Measurements from ENCODE around the gene ETV3L.

Gene ETV3L

GRCh38 chr1:157131281-157131680, 31.7 kb upstream of the ETV3L start:
- peak; percentile 32 for DNase-seq

- peak; percentile 39 for DNase-seq
Observed at GRCh38 chr1:157124855-157125254, 25.2 kb upstream of the ETV3L start.

GRCh38 chr1:157119448-157119847, 19.8 kb upstream of the ETV3L start:
- DNase-seq: no peak

- DNase-seq: no peak
Observed at GRCh38 chr1:157119008-157119407, 19.4 kb upstream of the ETV3L start.

GRCh38 chr1:157117527-157118057, 18.0 kb upstream of the ETV3L start:
- no peak for DNase-seq

GRCh38 chr1:157116737-157117103, 17.1 kb upstream of the ETV3L start:
- no peak for DNase-seq

GRCh38 chr1:157115851-157116736, 16.5 kb upstream of the ETV3L start:
- no peak for DNase-seq

- no peak for DNase-seq
Observed at GRCh38 chr1:157115429-157115838, 15.8 kb upstream of the ETV3L start.

GRCh38 chr1:157114183-157115121, 14.8 kb upstream of the ETV3L start:
- no peak for DNase-seq

GRCh38 chr1:157113631-157114030, 14.0 kb upstream of the ETV3L start:
- no peak for DNase-seq

- DNase-seq: no peak
Observed at GRCh38 chr1:157113106-157113505, 13.5 kb upstream of the ETV3L start.

- no peak for DNase-seq
Observed at GRCh38 chr1:157112186-157112867, 12.7 kb upstream of the ETV3L start.

- DNase-seq: no peak
Observed at GRCh38 chr1:157111396-157112165, 12.0 kb upstream of the ETV3L start.

- DNase-seq: no peak
Observed at GRCh38 chr1:157110686-157111085, 11.1 kb upstream of the ETV3L start.

GRCh38 chr1:157110003-157110402, 10.4 kb upstream of the ETV3L start:
- no peak for DNase-seq

GRCh38 chr1:157108448-157108847, 8.8 kb upstream of the ETV3L start:
- DNase-seq: no peak

- DNase-seq: no peak
Observed at GRCh38 chr1:157107702-157108101, 8.1 kb upstream of the ETV3L start.

GRCh38 chr1:157106813-157107189, 7.2 kb upstream of the ETV3L start:
- DNase-seq: no peak

- DNase-seq: no peak
Observed at GRCh38 chr1:157105988-157106812, 6.6 kb upstream of the ETV3L start.

- no peak for DNase-seq
Observed at GRCh38 chr1:157105298-157105987, 5.8 kb upstream of the ETV3L start.
